WTC11 (cell line): ENCODE measurements around the gene ING5.

Experiments used
- ATF1 ChIP-seq: sonication (generic); formaldehyde crosslinking; IDR thresholded peaks from 2 replicates; pipeline ENCODE4 v1.8.1; 2023; ENCODE audit warnings: mild to moderate bottlenecking, moderate library complexity, missing genetic modification reagents
- CREM ChIP-seq: sonication (generic); formaldehyde crosslinking; IDR thresholded peaks from 2 replicates; pipeline ENCODE4 v1.8.1; 2022; ENCODE audit warnings: mild to moderate bottlenecking, missing genetic modification reagents, moderate library complexity
- FOXJ3 ChIP-seq: sonication (generic); formaldehyde crosslinking; IDR thresholded peaks from 2 replicates; pipeline ENCODE4 v1.9.0; 2021; ENCODE audit warnings: missing genetic modification reagents, mild to moderate bottlenecking, borderline replicate concordance
- NR3C1 ChIP-seq: sonication (generic); formaldehyde crosslinking; conservative IDR thresholded peaks from 2 replicates; pipeline ENCODE4 v1.8.1; 2023; ENCODE audit warnings: low read depth, mild to moderate bottlenecking, missing genetic modification reagents
- TF ChIP-seq, protein P1 (sequence below): fragments of 200-600 bp; IDR thresholded peaks from 2 replicates; pipeline ENCODE4 v1.8.0; 2022; ENCODE audit warnings: antibody characterized with exemption
- TF ChIP-seq, protein P2 (sequence below): sonication (generic); formaldehyde crosslinking; IDR thresholded peaks from 2 replicates; pipeline ENCODE4 v1.8.1; 2023; ENCODE audit warnings: mild to moderate bottlenecking, missing genetic modification reagents, moderate library complexity
- TF ChIP-seq, protein P3 (sequence below): sonication (generic); formaldehyde crosslinking; IDR thresholded peaks from 2 replicates; pipeline ENCODE4 v1.8.1; 2022; ENCODE audit warnings: low read depth, mild to moderate bottlenecking, moderate library complexity, missing genetic modification reagents, borderline replicate concordance

DNA sequence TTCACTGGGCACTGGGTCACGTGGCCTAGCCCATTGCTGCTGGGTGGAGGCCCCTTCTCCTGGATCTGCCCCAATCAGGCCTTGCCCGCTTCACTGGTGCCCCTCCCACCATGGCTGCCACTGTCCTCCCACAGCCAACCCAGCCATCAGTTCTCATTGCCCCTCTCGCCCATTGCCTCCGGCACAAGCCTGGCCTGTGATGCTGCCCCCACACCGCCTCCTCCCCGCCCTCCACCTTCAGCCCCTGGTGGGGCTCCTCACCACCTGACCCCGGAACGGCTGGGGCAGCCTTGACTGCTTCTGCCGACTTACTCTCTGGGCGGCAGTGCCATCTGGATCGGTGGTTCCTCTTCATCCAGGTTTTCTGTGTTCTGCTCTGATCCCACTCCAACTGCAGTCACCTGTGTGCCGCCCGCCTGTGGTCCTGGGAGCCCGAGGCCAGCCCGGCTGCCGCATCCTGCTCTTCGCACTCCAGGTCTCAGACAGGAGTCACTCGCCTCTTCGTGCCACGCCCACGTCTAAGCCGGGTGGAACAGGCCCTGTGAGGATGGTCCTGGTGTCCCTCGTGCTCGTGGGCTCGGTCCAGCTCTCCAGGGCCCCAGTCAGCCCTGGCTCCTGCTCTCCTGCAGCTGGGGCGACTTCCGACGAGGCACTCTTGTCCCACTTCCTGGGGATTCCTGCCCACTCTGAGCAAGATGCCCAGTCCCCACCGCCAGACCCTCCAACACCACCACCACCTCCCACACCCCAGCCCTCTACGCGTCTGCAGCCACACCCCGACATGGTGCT is 46.8 kb downstream of the ING5 start:
- no peak for TF ChIP-seq CREM (CRISPR knock-in tag)
- no peak for TF ChIP-seq ATF1 (CRISPR knock-in tag)
- TF ChIP-seq NR3C1 (CRISPR knock-in tag) = no peak
- TF ChIP-seq, protein P1, sequence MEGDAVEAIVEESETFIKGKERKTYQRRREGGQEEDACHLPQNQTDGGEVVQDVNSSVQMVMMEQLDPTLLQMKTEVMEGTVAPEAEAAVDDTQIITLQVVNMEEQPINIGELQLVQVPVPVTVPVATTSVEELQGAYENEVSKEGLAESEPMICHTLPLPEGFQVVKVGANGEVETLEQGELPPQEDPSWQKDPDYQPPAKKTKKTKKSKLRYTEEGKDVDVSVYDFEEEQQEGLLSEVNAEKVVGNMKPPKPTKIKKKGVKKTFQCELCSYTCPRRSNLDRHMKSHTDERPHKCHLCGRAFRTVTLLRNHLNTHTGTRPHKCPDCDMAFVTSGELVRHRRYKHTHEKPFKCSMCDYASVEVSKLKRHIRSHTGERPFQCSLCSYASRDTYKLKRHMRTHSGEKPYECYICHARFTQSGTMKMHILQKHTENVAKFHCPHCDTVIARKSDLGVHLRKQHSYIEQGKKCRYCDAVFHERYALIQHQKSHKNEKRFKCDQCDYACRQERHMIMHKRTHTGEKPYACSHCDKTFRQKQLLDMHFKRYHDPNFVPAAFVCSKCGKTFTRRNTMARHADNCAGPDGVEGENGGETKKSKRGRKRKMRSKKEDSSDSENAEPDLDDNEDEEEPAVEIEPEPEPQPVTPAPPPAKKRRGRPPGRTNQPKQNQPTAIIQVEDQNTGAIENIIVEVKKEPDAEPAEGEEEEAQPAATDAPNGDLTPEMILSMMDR = no peak
- TF ChIP-seq, protein P2, sequence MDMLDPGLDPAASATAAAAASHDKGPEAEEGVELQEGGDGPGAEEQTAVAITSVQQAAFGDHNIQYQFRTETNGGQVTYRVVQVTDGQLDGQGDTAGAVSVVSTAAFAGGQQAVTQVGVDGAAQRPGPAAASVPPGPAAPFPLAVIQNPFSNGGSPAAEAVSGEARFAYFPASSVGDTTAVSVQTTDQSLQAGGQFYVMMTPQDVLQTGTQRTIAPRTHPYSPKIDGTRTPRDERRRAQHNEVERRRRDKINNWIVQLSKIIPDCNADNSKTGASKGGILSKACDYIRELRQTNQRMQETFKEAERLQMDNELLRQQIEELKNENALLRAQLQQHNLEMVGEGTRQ (CRISPR knock-in tag) = no peak
- TF ChIP-seq, protein P3, sequence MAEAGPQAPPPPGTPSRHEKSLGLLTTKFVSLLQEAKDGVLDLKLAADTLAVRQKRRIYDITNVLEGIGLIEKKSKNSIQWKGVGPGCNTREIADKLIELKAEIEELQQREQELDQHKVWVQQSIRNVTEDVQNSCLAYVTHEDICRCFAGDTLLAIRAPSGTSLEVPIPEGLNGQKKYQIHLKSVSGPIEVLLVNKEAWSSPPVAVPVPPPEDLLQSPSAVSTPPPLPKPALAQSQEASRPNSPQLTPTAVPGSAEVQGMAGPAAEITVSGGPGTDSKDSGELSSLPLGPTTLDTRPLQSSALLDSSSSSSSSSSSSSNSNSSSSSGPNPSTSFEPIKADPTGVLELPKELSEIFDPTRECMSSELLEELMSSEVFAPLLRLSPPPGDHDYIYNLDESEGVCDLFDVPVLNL (CRISPR knock-in tag) = no peak
- no peak for TF ChIP-seq FOXJ3 (CRISPR knock-in tag)
